HepG2 (cell line): ENCODE measurements around the gene SAP130. TPM values are rescaled to one million over a fixed set of nuclear protein-coding genes. Genes with fewer than 3 reads are reported as not detected.

Experiments
- AGO1 ChIP-seq: fragments of 200-400 bp; formaldehyde crosslinking; IDR thresholded peaks from 2 replicates; pipeline ENCODE4 v1.6.1; 2017; ENCODE audit warnings: mild to moderate bottlenecking, low read depth, low read length, moderate library complexity; ENCODE audit not compliant: poor library complexity, severe bottlenecking
- ARID2 ChIP-seq: sonication (generic); formaldehyde crosslinking; IDR thresholded peaks from 2 replicates; pipeline ENCODE4 v1.8.1; 2022; ENCODE audit warnings: mild to moderate bottlenecking, missing genetic modification reagents, borderline replicate concordance
- ATF1 ChIP-seq: IDR thresholded peaks from 2 replicates; pipeline ENCODE4 v1.6.1; 2016; ENCODE audit warnings: mild to moderate bottlenecking, control low read depth
- CC2D1A ChIP-seq: sonication (generic); formaldehyde crosslinking; IDR thresholded peaks from 2 replicates; pipeline ENCODE4 v1.8.1; 2023; ENCODE audit warnings: mild to moderate bottlenecking, missing genetic modification reagents
- HNF1B ChIP-seq: sonication (generic); formaldehyde crosslinking; IDR thresholded peaks from 2 replicates; pipeline ENCODE4 v1.5.1; 2020; ENCODE audit warnings: mild to moderate bottlenecking, moderate library complexity, missing genetic modification reagents
- KLF9 ChIP-seq: IDR thresholded peaks from 2 replicates; pipeline ENCODE4 v1.6.1; 2016; ENCODE audit warnings: low read depth
- MEF2D ChIP-seq: sonication (generic); formaldehyde crosslinking; IDR thresholded peaks from 2 replicates; pipeline ENCODE4 v1.5.1; 2020; ENCODE audit warnings: mild to moderate bottlenecking, missing genetic modification reagents
- MXD4 ChIP-seq: IDR thresholded peaks from 2 replicates; pipeline ENCODE4 v1.6.1; 2016; ENCODE audit warnings: mild to moderate bottlenecking, missing biosample characterization, missing genetic modification reagents
- NCOR1 ChIP-seq: fragments of 200-600 bp; sonication (generic); IDR thresholded peaks from 2 replicates; pipeline ENCODE4 v1.7.0; 2017; ENCODE audit warnings: antibody characterized with exemption, low read length, borderline replicate concordance
- NFATC3 ChIP-seq: sonication (generic); formaldehyde crosslinking; IDR thresholded peaks from 2 replicates; pipeline ENCODE4 v1.5.1; 2020; ENCODE audit warnings: mild to moderate bottlenecking, missing genetic modification reagents
- NFIC ChIP-seq: IDR thresholded peaks from 2 replicates; pipeline ENCODE4 v1.6.1; 2012; ENCODE audit warnings: mild to moderate bottlenecking, low read length, inconsistent platforms
- NFYB ChIP-seq: sonication (generic); formaldehyde crosslinking; IDR thresholded peaks from 2 replicates; pipeline ENCODE4 v1.4.0; 2020; ENCODE audit warnings: missing genetic modification reagents
- NR2F2 ChIP-seq: IDR thresholded peaks from 2 replicates; pipeline ENCODE4 v1.6.1; 2012; ENCODE audit warnings: low read depth, inconsistent platforms, borderline replicate concordance
- NR2F6 ChIP-seq, 2 experiments: IDR thresholded peaks; 2 replicates each; pipeline ENCODE4 v1.6.1; 2016; ENCODE audit warnings: antibody characterized with exemption in 1 of 2, mild to moderate bottlenecking in 1 of 2
- RAD21 ChIP-seq: fragments of 450-650 bp; formaldehyde crosslinking; IDR thresholded peaks from 2 replicates; pipeline ENCODE4 v1.5.0; 2020; ENCODE audit warnings: mild to moderate bottlenecking
- SPEN ChIP-seq: sonication (generic); formaldehyde crosslinking; IDR thresholded peaks from 2 replicates; pipeline ENCODE4 v1.5.1; 2020; ENCODE audit warnings: low read depth, mild to moderate bottlenecking, missing genetic modification reagents
- TFAP4 ChIP-seq: sonication (generic); IDR thresholded peaks from 2 replicates; pipeline ENCODE4 v1.6.1; 2016; ENCODE audit warnings: low read depth, borderline replicate concordance
- ZBTB38 ChIP-seq: sonication (generic); formaldehyde crosslinking; IDR thresholded peaks from 2 replicates; pipeline ENCODE4 v1.5.1; 2020; ENCODE audit warnings: mild to moderate bottlenecking, missing genetic modification reagents
- ZNF574 ChIP-seq: sonication (generic); formaldehyde crosslinking; IDR thresholded peaks from 2 replicates; pipeline ENCODE4 v1.4.0; 2020; ENCODE audit warnings: missing genetic modification reagents
- ZNF629 ChIP-seq: sonication (generic); formaldehyde crosslinking; conservative IDR thresholded peaks from 2 replicates; pipeline ENCODE4 v1.5.0; 2020; ENCODE audit warnings: missing genetic modification reagents
- ZNF75D ChIP-seq: sonication (generic); formaldehyde crosslinking; IDR thresholded peaks from 2 replicates; pipeline ENCODE4 v1.8.1; 2023; ENCODE audit warnings: missing genetic modification reagents, mild to moderate bottlenecking, borderline replicate concordance
- ZNF879 ChIP-seq: sonication (generic); formaldehyde crosslinking; IDR thresholded peaks from 2 replicates; pipeline ENCODE4 v1.8.1; 2023; ENCODE audit warnings: missing genetic modification reagents
- polyA plus RNA-seq, 8 experiments: library from polyadenylated mRNA; depleted of rRNA in 3 of 8; stranded (reverse) in 7 of 8; unstranded in 1 of 8; fragments of >200 nt; fragmentation: Illumina TruSeq in 4 of 8; extraction: Trizol in 4 of 8; gene quantifications; 2 replicates each; pipeline versions ENCODE4 v1.2.1 to v1.2.3, GENCODE V29; 2011 to 2016; ENCODE audit warnings: low read depth in 4 of 8, missing spikeins in 1 of 8, mixed read lengths in 1 of 8; ENCODE audit not compliant: insufficient read depth in 1 of 8
- total RNA-seq, 5 experiments: library from RNA; depleted of rRNA; stranded (reverse); fragments of >200 nt; fragmentation: Illumina TruSeq; extraction: Trizol; gene quantifications; 2 replicates each; pipeline ENCODE4 v1.2.3, GENCODE V29; 2016; ENCODE audit warnings: low read depth in 1 of 5
- TF ChIP-seq, protein P1 (sequence below): sonication (generic); formaldehyde crosslinking; IDR thresholded peaks from 2 replicates; pipeline ENCODE4 v1.4.0; 2020; ENCODE audit warnings: missing genetic modification reagents
- TF ChIP-seq, protein P2 (sequence below): IDR thresholded peaks from 2 replicates; pipeline ENCODE4 v1.6.1; 2016; ENCODE audit warnings: missing compliant biosample characterization, missing genetic modification reagents, borderline replicate concordance

The SAP130 gene
- total and polyA plus RNA-seq, 2 of the 13 experiments (the other 11 are each of a cell fraction or from before 2014, with no cell fraction given), result 11.1 to 18.6 TPM

DNA sequence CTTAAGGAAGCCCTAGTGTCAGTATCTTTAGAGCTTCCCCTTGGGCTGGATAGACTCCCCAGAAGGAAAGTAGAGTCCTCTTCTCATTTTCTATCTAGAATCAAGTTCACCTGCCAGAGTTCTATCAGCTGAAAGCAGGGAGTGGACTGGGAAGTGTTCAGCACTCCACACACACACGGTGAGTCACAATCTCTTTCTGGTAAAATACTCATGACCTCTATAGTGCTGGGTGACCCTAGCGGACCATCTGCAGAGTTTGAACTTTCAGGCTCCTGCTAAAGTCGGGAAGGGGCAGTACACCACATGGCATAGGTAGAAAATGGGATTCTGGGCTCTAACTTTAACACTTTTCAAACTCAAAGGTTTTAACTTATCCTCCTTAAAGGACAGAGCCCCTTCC lies 43.3 kb downstream of the SAP130 start (continued):
- TF ChIP-seq, protein P1, sequence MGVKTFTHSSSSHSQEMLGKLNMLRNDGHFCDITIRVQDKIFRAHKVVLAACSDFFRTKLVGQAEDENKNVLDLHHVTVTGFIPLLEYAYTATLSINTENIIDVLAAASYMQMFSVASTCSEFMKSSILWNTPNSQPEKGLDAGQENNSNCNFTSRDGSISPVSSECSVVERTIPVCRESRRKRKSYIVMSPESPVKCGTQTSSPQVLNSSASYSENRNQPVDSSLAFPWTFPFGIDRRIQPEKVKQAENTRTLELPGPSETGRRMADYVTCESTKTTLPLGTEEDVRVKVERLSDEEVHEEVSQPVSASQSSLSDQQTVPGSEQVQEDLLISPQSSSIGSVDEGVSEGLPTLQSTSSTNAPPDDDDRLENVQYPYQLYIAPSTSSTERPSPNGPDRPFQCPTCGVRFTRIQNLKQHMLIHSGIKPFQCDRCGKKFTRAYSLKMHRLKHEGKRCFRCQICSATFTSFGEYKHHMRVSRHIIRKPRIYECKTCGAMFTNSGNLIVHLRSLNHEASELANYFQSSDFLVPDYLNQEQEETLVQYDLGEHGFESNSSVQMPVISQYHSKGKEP, result no peak
- 0 out of 2 replicates have a peak, but pooled peaks have one; percentile 6 for TF ChIP-seq HNF1B (CRISPR knock-in tag)
- TF ChIP-seq TFAP4, result peak; percentile 63; the same call in 1 of the 2 replicates
- 0 out of 2 replicates have a peak, but pooled peaks have one; percentile 68 for TF ChIP-seq NR2F2
- TF ChIP-seq, protein P2, sequence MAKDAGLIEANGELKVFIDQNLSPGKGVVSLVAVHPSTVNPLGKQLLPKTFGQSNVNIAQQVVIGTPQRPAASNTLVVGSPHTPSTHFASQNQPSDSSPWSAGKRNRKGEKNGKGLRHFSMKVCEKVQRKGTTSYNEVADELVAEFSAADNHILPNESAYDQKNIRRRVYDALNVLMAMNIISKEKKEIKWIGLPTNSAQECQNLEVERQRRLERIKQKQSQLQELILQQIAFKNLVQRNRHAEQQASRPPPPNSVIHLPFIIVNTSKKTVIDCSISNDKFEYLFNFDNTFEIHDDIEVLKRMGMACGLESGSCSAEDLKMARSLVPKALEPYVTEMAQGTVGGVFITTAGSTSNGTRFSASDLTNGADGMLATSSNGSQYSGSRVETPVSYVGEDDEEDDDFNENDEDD (CRISPR knock-in tag), result no peak
- 0 out of 2 replicates have a peak, but pooled peaks have one; percentile 15 for TF ChIP-seq ATF1 (CRISPR knock-in tag)
- TF ChIP-seq ZNF75D (CRISPR knock-in tag), result no peak
- no peak for TF ChIP-seq ARID2 (CRISPR knock-in tag)
- peak; percentile 81 for TF ChIP-seq NR2F6 (IDR thresholded peaks at IDR 0.05)
- peak; percentile 86 for TF ChIP-seq NR2F6 (CRISPR knock-in tag; IDR thresholded peaks at IDR 0.05)
- TF ChIP-seq AGO1, result no peak
- TF ChIP-seq ZBTB38 (CRISPR knock-in tag), result peak; percentile 98
- 0 out of 2 replicates have a peak, but pooled peaks have one; percentile 19 for TF ChIP-seq MEF2D (CRISPR knock-in tag)
- no peak for TF ChIP-seq NFATC3
- no peak for TF ChIP-seq KLF9 (CRISPR knock-in tag)
- TF ChIP-seq ZNF574 (CRISPR knock-in tag), result no peak
- no peak for TF ChIP-seq NFYB
- TF ChIP-seq MXD4 (CRISPR knock-in tag), result 0 out of 2 replicates have a peak, but pooled peaks have one; percentile 1
- no peak for TF ChIP-seq NFIC
- no peak for TF ChIP-seq SPEN (CRISPR knock-in tag)
- TF ChIP-seq NCOR1, result no peak
- TF ChIP-seq ZNF629, result no peak
- no peak for TF ChIP-seq CC2D1A
- no peak for TF ChIP-seq ZNF879
- no peak for TF ChIP-seq RAD21 (CRISPR knock-in tag)
